Activated CD4-positive, alpha-beta T cell treated with anti-CD3 and anti-CD28 coated beads, Interleukin-2, amount 10 ng/mL, durations not matched to agents 7 days and 5 days (primary cell): ENCODE results near the gene WNT2. TPM values are rescaled to one million over a fixed set of nuclear protein-coding genes. Genes with fewer than 3 reads are reported as not detected.
"Not testable (repeated sequence)": the region's sequence is repeated elsewhere in the genome, so short reads cannot be mapped to it uniquely, and the experiment has no call there.

ENCODE experiments used
- CTCF ChIA-PET: fragments of 350-600 bp; sonication (Branson Sonifier 250); formaldehyde crosslinking; loops from one replicate; lab custom pipeline; 2021; ENCODE audit warnings: antibody characterized with exemption; lab: Charles Lee
- POLR2A ChIA-PET: fragments of 350-600 bp; sonication (Branson Sonifier 250); formaldehyde crosslinking; loops from one replicate; lab custom pipeline; 2021; ENCODE audit warnings: antibody characterized with exemption; lab: Charles Lee
- DNase-seq: peaks from one replicate; pipeline ENCODE4 v3.0.0-alpha.2; 2020
- H3K27ac Mint-ChIP-seq: one replicate; pipeline ENCODE4 v1.8.0; 2021; ENCODE audit warnings: mild to moderate bottlenecking, moderate library complexity, mixed read lengths
- H3K27me3 Mint-ChIP-seq: one replicate; pipeline ENCODE4 v1.8.0; 2021; ENCODE audit warnings: mixed read lengths
- H3K36me3 Mint-ChIP-seq: one replicate; pipeline ENCODE4 v1.8.0; 2021; ENCODE audit warnings: low read depth, mixed read lengths
- H3K4me1 Mint-ChIP-seq: one replicate; pipeline ENCODE4 v1.8.0; 2021; ENCODE audit warnings: mixed read lengths
- H3K4me3 Mint-ChIP-seq: one replicate; pipeline ENCODE4 v1.8.0; 2021; ENCODE audit warnings: mild to moderate bottlenecking, moderate library complexity, mixed read lengths
- H3K9me3 Mint-ChIP-seq: one replicate; pipeline ENCODE4 v1.8.0; 2021; ENCODE audit warnings: mixed read lengths
- total RNA-seq, 2 experiments: library from RNA; stranded (reverse); gene quantifications; one replicate each; pipeline ENCODE4 v1.2.3, GENCODE V29; 2021

Gene WNT2
- total RNA-seq, 2 experiments from 2014 or later: not detected

GRCh38 chr7:117324960-117325359 is 2.1 kb upstream of the WNT2 start:
- Mint-ChIP-seq H3K36me3 (no peaks in the 10 kb centered on the region), H3K4me3 (no peak overlapping the region), H3K4me1 (peaks cover 3% of the 10 kb centered on the region), H3K9me3 (no peaks in the 10 kb centered on the region), H3K27ac (no peak overlapping the region), H3K27me3 (peaks cover 55% of the 10 kb centered on the region)
- DNase-seq: no peak
- ChIA-PET CTCF (no interaction called here), POLR2A (no interaction called here)

- Mint-ChIP-seq H3K36me3 (no peaks in the 10 kb centered on the region), H3K4me1 (peaks cover 3% of the 10 kb centered on the region)
- CTCF ChIA-PET: no interaction called here
Observed at GRCh38 chr7:117323851-117324711, 1.2 kb upstream of the WNT2 start.

GRCh38 chr7:117323305-117323850 is 520 bp upstream of the WNT2 start:
- Mint-ChIP-seq H3K9me3 (no peaks in the 10 kb centered on the region), H3K27me3 (peaks cover 55% of the 10 kb centered on the region), H3K36me3 (no peaks in the 10 kb centered on the region), H3K4me1 (peaks cover 3% of the 10 kb centered on the region), H3K27ac (no peak overlapping the region), H3K4me3 (no peak overlapping the region)
- CTCF ChIA-PET: no interaction called here
- POLR2A ChIA-PET: no interaction called here
- DNase-seq: no peak

More at GRCh38 chr7:117323851-117324711, 1.2 kb upstream of the WNT2 start:
- H3K4me3 Mint-ChIP-seq: no peak overlapping the region
- no peaks in the 10 kb centered on the region for H3K9me3 Mint-ChIP-seq
- POLR2A ChIA-PET: no interaction called here
- H3K27ac Mint-ChIP-seq: no peak overlapping the region
- peaks cover 55% of the 10 kb centered on the region for H3K27me3 Mint-ChIP-seq
- DNase-seq: no peak

- Mint-ChIP-seq H3K4me1 (peaks cover 3% of the 10 kb centered on the region), H3K9me3 (no peaks in the 10 kb centered on the region), H3K36me3 (no peaks in the 10 kb centered on the region), H3K27me3 (peaks cover 43% of the 10 kb centered on the region), H3K27ac (no peak overlapping the region), H3K4me3 (no peak overlapping the region)
- ChIA-PET CTCF (no interaction called here), POLR2A (no interaction called here)
- no peak for DNase-seq
Observed at GRCh38 chr7:117320523-117320922, 2.3 kb downstream of the WNT2 start.

GRCh38 chr7:117319181-117319580 is 3.7 kb downstream of the WNT2 start:
- no peak for DNase-seq
- H3K27ac Mint-ChIP-seq: no peak overlapping the region
- peaks cover 32% of the 10 kb centered on the region for H3K27me3 Mint-ChIP-seq
- no peaks in the 10 kb centered on the region for H3K36me3 Mint-ChIP-seq
- ChIA-PET POLR2A (no interaction called here), CTCF (no interaction called here)
- peaks cover 3% of the 10 kb centered on the region for H3K4me1 Mint-ChIP-seq
- H3K4me3 Mint-ChIP-seq: no peak overlapping the region
- H3K9me3 Mint-ChIP-seq: no peaks in the 10 kb centered on the region

- H3K9me3 Mint-ChIP-seq: no peaks in the 10 kb centered on the region
- ChIA-PET POLR2A (no interaction called here), CTCF (no interaction called here)
- no peak overlapping the region for H3K27ac Mint-ChIP-seq
- H3K4me1 Mint-ChIP-seq: no peaks in the 10 kb centered on the region
- no peak for DNase-seq
- H3K4me3 Mint-ChIP-seq: no peak overlapping the region
- H3K27me3 Mint-ChIP-seq: peaks cover 3% of the 10 kb centered on the region
- no peaks in the 10 kb centered on the region for H3K36me3 Mint-ChIP-seq
Observed at GRCh38 chr7:117313582-117313981, 9.3 kb downstream of the WNT2 start.

- no peaks in the 10 kb centered on the region for H3K4me1 Mint-ChIP-seq
- peaks cover 4% of the 10 kb centered on the region for H3K27me3 Mint-ChIP-seq
- CTCF ChIA-PET: no interaction called here
- no peak overlapping the region for H3K4me3 Mint-ChIP-seq
- POLR2A ChIA-PET: no interaction called here
- no peak overlapping the region for H3K27ac Mint-ChIP-seq
- H3K36me3 Mint-ChIP-seq: no peaks in the 10 kb centered on the region
- no peaks in the 10 kb centered on the region for H3K9me3 Mint-ChIP-seq
- no peak for DNase-seq
Observed at GRCh38 chr7:117312593-117313580, 10.0 kb downstream of the WNT2 start.

GRCh38 chr7:117308891-117309290 is 14.0 kb downstream of the WNT2 start:
- ChIA-PET POLR2A (no interaction called here), CTCF (no interaction called here)
- H3K36me3 Mint-ChIP-seq: no peaks in the 10 kb centered on the region
- no peak overlapping the region for H3K27ac Mint-ChIP-seq
- DNase-seq: no peak
- peaks cover 2% of the 10 kb centered on the region for H3K27me3 Mint-ChIP-seq
- no peaks in the 10 kb centered on the region for H3K4me1 Mint-ChIP-seq
- no peaks in the 10 kb centered on the region for H3K9me3 Mint-ChIP-seq
- no peak overlapping the region for H3K4me3 Mint-ChIP-seq

GRCh38 chr7:117302396-117302795 is 20.5 kb downstream of the WNT2 start:
- ChIA-PET CTCF (no interaction called here), POLR2A (no interaction called here)
- Mint-ChIP-seq H3K4me1 (no peaks in the 10 kb centered on the region), H3K9me3 (no peaks in the 10 kb centered on the region), H3K4me3 (no peak overlapping the region), H3K27me3 (no peaks in the 10 kb centered on the region), H3K36me3 (no peaks in the 10 kb centered on the region), H3K27ac (no peak overlapping the region)
- DNase-seq: no peak

- H3K4me1 Mint-ChIP-seq, DNase-seq, CTCF ChIA-PET, H3K27ac Mint-ChIP-seq, H3K4me3 Mint-ChIP-seq, POLR2A ChIA-PET, H3K27me3 Mint-ChIP-seq, H3K36me3 Mint-ChIP-seq, H3K9me3 Mint-ChIP-seq: not testable (repeated sequence)
Observed at GRCh38 chr7:117300506-117300905, 22.4 kb downstream of the WNT2 start.

- Mint-ChIP-seq H3K9me3 (no peaks in the 10 kb centered on the region), H3K4me1 (no peaks in the 10 kb centered on the region), H3K27ac (no peak overlapping the region), H3K4me3 (no peak overlapping the region), H3K36me3 (no peaks in the 10 kb centered on the region), H3K27me3 (no peaks in the 10 kb centered on the region)
- POLR2A ChIA-PET: no interaction called here
- no peak for DNase-seq
- CTCF ChIA-PET: interaction anchor here (1.0 kb wide), 1 partner anchor 9 kb away, joined by 3 read pairs; no protein-coding TSS in a partner anchor
Observed at GRCh38 chr7:117297606-117298005, 25.3 kb downstream of the WNT2 start.

- no peaks in the 10 kb centered on the region for H3K4me1 Mint-ChIP-seq
- POLR2A ChIA-PET: no interaction called here
- no peaks in the 10 kb centered on the region for H3K9me3 Mint-ChIP-seq
- H3K27me3 Mint-ChIP-seq: no peaks in the 10 kb centered on the region
- H3K27ac Mint-ChIP-seq: no peak overlapping the region
- no peak overlapping the region for H3K4me3 Mint-ChIP-seq
- DNase-seq: no peak
- CTCF ChIA-PET: no interaction called here
- no peaks in the 10 kb centered on the region for H3K36me3 Mint-ChIP-seq
Observed at GRCh38 chr7:117296066-117296465, 26.8 kb downstream of the WNT2 start.

- H3K4me3 Mint-ChIP-seq: no peak overlapping the region
- ChIA-PET CTCF (no interaction called here), POLR2A (no interaction called here)
- H3K27ac Mint-ChIP-seq: no peak overlapping the region
- H3K9me3 Mint-ChIP-seq: no peaks in the 10 kb centered on the region
- DNase-seq: no peak
- H3K27me3 Mint-ChIP-seq: peaks cover 8% of the 10 kb centered on the region
- H3K4me1 Mint-ChIP-seq: no peaks in the 10 kb centered on the region
- no peaks in the 10 kb centered on the region for H3K36me3 Mint-ChIP-seq
Observed at GRCh38 chr7:117285826-117286225, 37.0 kb downstream of the WNT2 start.
